ENCODE measurements around the gene NCAPH2.

The NCAPH2 gene

DNA sequence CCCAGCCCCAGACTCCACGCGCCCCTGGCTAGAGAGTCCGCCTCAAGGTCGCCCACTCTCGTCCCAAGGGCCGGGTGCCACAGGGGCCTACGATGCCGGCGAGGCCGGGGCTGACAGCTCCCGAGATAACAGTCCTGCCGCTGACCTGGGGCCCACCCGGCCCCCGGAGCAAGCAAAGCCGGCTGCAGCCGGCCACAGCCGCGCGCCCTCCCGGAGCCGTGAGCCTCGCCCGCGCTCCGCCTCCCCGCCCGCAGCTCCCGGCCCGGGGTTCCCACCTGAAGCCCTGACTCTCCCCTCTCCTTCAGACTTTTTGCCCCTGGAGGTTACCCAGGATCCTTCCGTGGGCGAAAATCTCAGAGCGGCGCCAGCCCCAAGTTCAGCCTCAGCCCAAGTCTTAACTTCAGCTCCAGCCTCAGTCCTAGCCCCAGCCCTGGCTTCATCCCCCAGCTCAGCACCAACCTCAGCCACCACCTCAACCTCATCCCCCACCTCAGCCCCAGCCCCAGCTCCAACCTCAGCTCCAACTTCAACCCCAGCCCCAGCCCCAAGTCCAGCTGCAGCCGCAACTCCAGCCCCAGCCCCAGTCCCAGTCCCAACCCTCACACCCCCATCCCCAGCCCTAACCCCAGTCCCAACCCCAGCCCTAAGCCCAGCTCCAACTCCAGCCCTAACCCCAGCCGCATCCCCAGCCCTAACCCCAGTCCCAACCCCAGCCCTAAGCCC is 39.4 kb downstream of the NCAPH2 start:
- no peak for DNase-seq (ENCODE audit: low spot score)

DNA sequence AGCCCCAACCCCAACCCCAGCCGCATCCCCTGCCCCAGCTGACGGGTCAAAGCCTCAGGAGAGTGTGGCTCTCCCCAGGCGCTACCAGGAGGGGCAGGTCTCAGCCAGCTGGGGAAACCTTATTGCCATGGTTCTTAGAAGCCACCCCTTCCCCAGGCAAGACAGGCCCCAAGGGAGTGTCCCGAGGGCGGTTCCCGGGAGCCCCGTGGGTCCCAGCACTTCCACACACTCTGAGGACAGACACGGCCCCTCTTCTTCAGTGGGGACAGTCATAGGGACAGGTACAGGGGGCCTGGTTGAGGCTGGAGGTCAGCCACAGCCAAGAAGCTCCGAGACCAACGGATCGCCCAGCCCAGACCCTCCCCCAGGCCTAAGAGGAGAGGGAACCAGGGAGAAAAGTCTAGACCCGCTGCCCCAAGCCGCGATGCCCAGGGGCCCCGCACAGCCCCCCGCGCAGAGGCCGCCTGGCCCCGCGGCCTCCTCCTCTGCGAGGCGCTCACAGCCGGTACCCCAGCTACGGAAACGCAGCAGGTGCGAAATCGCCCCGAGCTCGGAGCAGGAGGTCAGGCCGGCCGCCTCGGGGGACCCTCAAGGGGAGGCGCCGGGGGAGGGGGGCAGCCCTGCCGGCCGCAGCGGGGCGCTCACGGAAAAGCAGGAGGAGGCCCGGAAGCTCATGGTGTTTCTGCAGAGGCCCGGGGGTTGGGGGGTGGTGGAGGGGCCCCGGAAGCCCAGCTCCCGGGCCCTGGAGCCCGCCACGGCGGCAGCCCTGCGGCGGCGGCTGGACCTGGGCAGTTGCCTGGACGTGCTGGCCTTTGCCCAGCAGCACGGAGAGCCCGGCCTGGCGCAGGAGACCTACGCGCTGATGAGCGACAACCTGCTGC is 40.3 kb downstream of the NCAPH2 start:
- no peak for DNase-seq (ENCODE audit: low spot score)

DNA sequence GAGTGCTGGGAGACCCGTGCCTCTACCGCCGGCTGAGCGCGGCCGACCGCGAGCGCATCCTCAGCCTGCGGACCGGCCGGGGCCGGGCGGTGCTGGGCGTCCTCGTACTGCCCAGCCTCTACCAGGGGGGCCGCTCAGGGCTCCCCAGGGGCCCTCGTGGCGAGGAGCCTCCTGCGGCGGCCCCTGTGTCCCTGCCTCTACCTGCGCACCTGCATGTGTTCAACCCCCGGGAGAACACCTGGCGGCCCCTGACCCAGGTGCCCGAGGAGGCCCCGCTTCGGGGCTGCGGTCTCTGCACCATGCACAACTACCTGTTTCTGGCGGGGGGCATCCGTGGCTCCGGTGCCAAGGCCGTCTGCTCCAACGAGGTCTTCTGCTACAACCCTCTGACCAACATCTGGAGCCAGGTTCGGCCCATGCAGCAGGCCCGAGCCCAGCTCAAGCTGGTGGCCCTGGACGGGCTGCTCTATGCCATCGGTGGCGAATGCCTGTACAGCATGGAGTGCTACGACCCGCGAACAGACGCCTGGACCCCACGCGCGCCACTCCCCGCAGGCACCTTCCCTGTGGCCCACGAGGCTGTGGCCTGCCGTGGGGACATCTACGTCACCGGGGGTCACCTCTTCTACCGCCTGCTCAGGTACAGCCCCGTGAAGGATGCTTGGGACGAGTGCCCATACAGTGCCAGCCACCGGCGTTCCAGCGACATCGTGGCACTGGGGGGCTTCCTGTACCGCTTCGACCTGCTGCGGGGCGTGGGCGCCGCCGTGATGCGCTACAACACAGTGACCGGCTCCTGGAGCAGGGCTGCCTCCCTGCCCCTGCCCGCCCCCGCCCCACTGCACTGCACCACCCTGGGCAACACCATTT is 41.1 kb downstream of the NCAPH2 start:
- no peak for DNase-seq (ENCODE audit: low spot score)

DNA sequence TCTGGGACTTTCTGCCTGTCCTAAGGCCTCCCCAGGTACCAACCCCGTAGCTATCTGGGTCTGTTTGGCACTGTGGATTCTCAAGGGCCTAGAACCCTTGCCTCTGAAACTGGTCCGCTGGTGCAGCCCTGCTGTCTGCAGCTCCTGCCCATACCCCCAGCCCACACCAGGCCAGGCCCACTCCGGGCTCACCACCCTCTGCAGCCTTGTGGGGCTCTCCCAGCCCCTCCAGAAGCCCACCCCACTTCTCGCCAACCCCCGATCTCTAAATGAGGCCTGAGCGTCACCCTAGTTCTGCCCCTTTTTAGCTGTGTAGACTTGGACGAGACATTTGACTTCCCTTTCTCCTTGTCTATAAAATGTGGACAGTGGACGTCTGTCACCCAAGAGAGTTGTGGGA is 42.4 kb downstream of the NCAPH2 start:
- DNase-seq (ENCODE audit: low spot score): no peak

DNA sequence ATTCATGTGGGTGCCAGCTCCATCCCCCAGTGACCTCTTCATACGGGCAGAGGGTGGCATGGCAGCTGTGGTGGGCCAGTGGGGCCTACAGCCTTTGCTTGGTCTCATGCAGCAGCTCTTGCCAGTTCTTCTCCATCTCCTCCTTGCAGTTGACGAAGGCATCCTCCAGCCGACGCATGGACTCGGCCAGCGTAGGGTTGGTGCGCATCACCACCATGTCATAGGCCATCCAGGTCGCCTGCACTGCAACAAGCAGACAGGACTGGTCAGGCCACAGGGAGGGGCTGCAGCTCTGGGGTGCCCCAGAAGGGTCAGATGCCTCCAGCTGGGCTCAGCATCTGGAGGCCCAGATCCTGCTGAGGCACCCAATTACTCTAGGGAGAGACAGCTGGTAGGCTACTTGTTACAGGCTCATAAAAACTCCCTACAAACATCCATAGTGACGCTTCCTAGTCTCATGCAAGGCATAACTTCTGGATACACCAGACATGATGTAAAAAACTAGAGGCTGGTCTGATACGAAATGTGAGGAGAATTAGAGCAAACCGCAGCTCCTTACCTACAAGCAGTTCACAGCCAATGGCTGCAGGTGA is 43.2 kb downstream of the NCAPH2 start:
- no peak for DNase-seq (ENCODE audit: low spot score)

DNA sequence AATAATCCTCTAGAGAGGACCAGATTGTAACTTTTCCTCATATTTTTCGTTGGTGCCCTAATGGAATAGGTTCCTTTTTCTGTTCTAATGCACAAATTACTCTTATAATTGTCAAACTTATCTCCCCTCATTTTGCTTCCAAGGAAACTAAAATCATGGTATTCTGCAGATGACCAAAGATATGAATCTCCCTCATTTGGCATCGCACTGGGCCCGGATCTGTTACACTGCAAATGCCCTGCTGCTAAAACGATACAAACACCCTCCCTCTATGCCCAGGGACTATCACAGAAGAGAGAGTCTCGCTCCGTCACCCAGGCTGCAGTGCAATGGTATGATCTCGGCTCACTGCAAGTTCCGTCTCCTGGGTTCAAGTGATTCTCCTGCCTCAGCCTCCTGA is 45.3 kb downstream of the NCAPH2 start:
- no peak for DNase-seq (ENCODE audit: low spot score)

DNA sequence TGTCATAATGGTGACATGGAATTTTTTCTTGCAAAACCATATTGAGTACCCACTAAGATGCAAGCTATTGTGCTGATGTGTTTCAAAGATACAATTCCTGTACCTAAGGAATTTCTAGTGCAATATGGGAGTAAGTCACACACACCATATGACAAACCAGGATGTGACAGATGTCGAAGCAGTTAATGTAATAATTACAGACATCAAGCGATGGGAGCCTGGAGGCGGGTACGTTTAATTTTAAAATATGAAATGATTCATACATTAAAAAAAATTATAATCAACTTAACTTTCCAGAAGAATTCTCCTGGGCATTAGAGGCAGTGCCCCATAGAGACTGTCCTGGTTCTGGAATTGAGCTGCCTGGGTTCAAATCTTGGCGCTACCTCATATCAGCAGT is 48.7 kb downstream of the NCAPH2 start:
- no peak for DNase-seq (ENCODE audit: low spot score)

DNA sequence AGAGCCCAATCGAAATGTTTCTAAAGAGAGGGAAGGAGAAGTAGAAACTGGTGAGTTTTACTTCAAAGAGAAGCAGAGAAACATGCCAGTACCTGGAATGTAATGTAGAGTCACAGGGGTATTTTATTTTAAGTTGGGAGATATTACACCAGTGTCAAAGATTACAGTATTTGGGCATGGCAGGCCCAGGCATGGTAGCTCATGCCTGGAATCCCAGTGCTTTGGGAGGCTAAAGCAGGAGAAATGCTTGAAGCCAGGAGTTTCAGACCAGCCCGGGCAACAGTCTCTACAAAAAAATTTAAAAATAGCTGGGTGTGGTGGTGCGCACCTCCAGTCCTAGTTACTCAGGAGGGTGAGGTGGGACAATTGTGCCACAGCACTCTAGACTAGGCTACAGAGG is 52.0 kb downstream of the NCAPH2 start:
- DNase-seq (ENCODE audit: low spot score): no peak

DNA sequence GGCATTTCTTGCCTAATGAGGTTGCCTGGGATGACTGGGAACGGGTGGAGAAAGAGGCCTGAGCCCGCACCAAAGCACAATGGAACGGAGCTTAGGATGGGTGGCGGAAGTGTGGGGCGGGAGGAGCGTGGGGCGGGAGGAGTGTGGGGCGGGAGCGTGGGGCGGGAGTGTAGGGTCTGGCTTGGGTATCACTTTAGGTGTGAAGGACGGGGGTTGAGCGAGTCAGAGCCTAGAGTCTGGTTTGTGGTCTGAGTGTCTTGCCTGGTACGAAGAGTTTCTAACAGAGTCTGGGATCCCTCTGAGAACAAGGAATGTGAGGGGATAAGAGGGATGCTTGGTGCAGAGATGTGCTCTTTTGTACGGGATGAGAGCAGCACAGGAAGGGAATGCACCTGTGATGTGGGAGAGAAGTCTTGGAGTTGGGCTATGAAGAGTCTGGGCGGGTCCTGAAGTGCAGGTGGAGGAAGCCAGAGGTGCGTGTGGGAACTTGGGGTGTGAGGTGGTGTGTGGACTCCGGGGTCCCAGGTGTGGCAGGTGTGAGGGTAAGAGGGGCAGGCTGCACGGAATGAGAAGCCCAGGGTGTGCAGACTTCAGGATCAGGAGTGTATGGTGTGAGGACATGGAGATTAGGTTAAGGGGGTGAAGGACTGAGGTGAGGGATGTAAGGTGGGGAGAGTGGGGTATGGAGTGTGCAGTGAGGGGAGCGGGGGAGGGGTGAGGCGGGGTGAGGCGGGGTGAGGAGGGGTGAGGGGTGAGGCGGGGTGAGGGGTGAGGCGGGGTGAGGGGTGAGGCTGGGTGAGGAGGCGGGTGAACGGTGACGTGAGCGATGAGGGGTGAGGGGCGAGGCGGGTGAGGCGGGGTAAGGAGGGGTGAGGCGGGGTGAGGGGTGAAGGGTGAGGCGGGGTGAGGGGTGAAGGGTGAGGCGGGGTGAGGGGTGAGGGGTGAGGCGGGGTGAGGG is 53.7 kb downstream of the NCAPH2 start:
- DNase-seq (ENCODE audit: low spot score): no peak

DNA sequence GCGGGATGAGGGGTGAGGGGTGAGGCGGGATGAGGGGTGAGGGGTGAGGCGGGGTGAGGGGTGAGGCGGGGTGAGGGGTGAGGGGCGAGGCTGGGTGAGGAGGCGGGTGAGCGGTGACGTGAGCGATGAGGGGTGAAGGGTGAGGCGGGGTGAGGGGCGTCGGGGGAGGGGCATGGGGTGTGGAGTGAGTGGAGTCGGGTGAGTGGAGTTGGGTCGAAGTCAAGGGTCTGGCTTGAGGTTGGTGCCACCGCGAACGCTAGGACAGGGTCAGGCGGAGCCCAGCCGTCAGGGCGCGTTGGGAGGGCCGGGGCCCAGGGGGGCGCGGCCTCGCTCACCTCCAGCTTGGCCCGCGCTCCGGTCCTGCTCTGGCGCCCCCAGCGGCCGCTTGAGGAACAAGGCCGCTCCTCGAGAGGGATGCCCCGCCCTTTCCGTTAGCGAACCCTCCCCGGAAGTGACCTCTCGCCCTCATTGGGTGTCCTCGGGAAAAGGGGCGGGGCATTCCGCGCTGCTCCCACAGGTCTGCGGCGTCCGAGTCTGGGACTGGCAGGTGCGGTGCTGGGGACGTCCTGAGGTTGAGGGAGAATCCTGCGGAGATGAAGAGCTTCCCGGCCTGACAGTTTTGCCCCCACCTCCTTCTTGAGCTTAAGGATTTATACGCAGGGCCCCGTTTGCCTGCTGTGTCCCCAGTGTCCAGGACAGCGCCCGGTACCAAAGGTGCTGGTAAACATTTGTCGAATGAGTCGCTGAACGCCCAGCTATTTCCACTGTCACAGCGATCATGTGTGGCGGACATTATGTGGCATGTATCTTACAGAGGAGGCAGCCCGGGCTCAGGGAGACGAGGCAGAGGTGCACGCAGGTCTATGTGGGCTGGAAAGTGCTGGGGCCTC is 54.7 kb downstream of the NCAPH2 start, which contains the start of gene SYCE3:
TSS of gene SYCE3 (minus strand) at position 397 of the 890 bp plus-strand sequence. CDS start 6,514 bp downstream, outside the sequence.
- DNase-seq (ENCODE audit: low spot score): peak; percentile 94

DNA sequence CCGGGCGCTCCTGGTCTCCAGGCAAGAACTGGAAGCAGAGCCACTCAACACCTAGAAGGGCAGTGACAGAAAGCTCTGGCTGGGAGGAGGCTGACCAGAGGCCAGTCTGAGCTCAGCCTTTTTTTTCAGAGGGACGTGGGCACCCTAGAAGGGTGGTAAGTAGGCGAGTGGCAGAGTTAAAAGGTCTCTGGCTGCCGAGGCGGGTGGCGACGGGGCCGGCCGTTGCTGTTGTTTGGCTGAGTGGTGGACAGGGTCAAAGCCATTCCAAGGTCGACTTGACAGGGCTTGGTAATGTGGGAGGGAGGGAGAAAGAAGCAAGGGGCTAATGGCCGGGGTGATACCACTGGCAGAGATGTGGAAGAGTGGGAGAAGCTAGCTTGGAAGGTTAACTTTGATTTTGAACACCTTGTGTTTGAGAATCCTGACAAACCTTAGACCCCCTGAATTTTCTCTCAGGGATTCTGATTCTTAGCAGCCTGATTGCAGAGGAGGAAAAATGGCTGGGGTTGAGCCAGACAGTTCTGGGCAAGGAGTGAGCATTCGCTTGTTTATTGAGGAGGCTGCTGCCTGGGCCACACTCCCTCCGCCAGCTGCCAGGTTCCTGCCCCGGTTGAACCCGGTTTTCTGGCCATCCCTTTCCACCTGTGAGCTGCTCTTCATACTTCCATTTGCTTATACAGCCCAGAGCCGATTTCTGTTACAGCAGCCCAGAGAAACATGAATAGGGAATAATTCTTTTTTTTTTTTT is 55.6 kb downstream of the NCAPH2 start:
- no peak for DNase-seq (ENCODE audit: low spot score)

DNA sequence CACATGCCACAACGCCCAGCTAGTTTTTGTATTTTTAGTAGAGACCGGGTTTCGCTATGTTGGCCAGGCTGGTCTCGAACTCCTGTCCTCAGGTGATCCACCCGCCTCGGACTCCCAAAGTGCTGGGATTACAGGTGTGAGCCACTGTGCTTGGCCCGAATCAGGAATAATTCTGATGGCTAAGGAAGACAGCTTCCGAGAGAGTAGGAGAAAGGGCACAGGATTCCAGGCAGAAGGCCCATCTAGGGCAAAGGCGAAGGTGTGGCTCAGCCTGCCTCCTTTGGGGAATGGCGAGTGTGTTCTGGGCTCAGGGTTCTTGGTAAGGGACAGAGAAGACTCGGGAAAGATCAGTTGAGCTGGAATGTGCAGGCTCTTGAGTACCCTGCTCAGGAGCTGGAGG is 56.3 kb downstream of the NCAPH2 start:
- no peak for DNase-seq (ENCODE audit: low spot score)

DNA sequence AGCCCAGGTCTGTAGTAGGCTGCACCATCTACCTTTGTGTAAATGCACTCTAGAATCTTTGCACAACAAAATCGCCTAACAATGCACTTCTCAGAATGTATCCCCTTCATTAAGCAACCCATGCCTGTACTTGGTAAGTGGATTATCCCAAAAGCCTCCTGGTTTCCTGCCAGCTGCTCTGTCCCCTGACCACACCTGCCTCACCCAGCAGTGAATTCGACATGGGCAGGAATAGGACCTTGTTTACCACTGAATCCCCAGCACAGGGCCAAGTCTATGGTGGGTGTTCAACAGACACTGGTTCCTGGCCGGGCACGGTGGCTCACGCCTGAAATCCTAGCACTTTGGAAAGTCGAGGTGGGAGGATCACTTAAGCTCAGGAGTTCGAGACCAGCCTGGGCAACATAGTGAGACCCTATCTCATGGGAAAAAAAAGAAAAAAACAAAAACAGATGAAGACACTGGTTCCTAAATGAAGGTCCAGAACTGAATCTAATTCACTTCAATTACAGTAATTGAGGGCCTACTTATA is 59.8 kb downstream of the NCAPH2 start:
- no peak for DNase-seq (ENCODE audit: low spot score)

DNA sequence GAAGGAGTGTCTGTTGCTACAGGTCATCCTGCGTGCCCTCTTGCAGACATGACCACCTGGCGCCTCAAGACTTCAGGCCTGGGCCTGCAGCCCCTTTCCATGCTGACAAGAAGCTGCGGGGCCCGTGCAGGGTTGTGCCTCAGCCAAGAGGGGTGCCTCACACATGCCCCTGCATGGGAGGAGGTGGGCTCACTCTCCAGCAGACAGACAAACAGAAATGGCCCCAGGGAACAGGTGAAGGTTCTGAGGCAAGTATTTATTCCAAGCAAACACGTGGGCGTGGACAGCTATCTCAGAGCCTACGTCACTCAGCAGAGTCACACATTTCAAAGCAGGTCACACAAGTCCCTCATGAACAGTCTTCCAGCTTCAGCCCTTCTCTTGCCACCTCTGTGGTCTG is 60.6 kb downstream of the NCAPH2 start:
- no peak for DNase-seq (ENCODE audit: low spot score)

DNA sequence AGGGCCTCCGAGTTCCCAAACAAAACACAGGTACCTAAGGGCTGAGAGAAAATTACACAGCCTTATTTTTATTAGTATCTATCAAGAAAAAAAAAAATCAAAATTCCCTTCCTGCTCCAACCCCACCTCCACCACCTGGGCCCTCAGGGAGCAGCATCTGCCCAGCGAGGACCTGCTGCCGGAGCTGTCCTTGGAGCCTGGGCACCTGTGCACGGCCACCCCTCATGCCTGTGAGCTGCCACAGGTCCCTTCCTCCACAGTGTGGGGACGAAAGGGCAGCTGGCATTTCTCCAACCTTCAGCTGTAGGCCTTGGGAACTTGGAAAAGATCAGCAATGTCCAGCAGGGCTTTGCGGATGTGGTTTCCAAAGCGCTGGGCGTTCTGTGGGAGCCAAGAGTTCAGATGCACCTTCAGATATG is 61.0 kb downstream of the NCAPH2 start:
- no peak for DNase-seq (ENCODE audit: low spot score)

DNA sequence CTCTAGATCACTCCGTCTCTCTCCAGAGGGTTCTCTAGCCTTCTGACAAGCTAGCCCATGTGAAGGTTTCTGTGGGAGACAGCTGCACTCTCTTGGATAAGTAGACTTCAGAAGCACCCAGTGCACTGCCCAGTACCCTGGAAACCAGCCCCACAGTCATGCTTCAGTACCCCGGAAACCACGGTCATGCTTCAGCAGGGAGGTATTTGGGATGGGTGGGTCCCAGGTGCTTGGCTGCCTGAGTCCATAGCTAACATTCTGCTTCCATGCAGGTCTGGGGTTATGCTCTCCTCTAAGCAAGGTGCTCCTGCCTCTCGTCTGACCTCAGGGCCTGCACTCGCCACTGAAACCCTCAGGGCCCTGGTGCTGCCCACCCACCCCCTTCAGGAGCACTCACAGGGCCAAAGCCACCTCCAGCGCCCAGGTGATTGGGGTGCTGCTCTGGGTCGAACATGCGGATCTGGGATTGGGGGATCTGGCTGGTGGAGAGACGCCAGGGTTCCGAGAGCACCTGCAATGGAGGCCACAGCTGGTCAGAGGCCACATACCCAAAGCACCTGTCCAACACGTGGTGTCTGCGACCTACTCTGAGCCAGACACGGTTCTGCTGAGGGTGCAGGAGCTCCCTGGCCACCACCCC is 62.0 kb downstream of the NCAPH2 start:
- no peak for DNase-seq (ENCODE audit: low spot score)

DNA sequence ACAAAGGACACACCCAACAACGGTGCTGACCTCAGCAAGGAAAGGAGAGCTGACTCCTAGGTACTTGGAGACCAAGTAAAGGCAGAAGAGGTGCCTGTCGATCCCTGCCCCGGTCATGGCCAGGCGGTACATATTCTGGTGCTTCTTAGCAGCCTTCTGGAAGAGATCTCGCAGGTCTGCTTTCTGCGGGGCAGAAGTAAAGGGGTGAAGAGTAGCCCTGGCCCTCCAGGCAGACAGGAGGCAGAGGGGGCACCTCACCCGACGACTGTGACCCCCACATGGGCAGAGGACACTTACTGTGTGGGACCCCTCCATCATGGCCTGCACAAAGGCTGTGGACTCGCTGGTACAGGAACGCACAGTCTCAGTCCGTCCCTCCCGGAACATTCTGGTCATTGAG is 62.8 kb downstream of the NCAPH2 start:
- DNase-seq (ENCODE audit: low spot score): no peak
